ENCODE measurements around the gene TEX11.

DNA sequence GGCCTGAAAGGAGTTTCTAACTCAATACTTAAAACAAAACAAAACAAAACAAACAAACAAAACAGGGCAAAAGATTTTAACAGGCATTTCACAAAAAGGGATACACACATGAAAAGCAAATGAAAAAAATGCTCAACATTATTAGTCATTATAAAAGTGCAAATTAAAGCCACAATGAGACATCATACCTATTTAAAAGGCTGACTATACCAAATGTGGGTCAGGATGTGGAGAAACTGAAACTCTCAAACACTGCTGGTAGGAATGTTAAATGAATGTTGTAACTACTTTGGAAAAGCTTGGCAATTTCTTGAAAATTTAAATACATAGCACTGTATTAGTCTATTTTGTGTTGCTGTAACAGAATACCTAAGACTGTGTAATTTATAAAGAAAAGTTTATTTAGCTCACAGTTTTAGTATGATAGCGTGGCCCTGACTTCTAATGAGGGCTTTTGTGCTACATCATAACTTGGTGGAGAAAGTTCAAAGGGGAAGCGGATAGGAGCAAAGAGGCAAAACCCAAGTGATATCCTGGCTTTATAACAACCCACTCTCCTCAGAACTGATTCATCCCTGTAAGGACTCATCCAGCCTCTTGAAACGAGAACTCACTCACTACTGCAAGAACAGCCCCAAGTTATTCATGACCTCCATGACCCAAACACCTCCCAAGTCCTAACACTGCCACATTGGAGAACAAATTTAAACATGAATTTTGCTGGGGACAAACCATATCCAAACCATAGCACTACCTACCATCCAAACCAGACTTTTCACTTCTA, 214.0 kb downstream of the TEX11 start:
- no peak for TF ChIP-seq NR1H2 (CRISPR knock-in tag; IDR thresholded peaks at IDR 0.05; ENCODE audit: borderline replicate concordance, low read depth)
- TF ChIP-seq SIN3B (IDR thresholded peaks at IDR 0.05; ENCODE audit: low read length) = no peak
- TF ChIP-seq ZNF207 (IDR thresholded peaks at IDR 0.05; ENCODE audit: borderline replicate concordance) = no peak
- TF ChIP-seq, protein P1, sequence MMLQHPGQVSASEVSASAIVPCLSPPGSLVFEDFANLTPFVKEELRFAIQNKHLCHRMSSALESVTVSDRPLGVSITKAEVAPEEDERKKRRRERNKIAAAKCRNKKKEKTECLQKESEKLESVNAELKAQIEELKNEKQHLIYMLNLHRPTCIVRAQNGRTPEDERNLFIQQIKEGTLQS (CRISPR knock-in tag; IDR thresholded peaks at IDR 0.05) = no peak
- no peak for TF ChIP-seq ZNF660 (CRISPR knock-in tag; IDR thresholded peaks at IDR 0.05; ENCODE audit: borderline replicate concordance, low read depth)
- no peak for TF ChIP-seq EP300 (IDR thresholded peaks at IDR 0.05; ENCODE audit: low read depth in 2 of 2, low read length in 2 of 2)
- TF ChIP-seq EP300 (CRISPR knock-in tag; IDR thresholded peaks at IDR 0.05; ENCODE audit: borderline replicate concordance) = no peak
- no peak for TF ChIP-seq SP1 (IDR thresholded peaks at IDR 0.05)
- TF ChIP-seq SP1 (CRISPR knock-in tag; IDR thresholded peaks at IDR 0.05) = no peak
- TF ChIP-seq TCF12 (IDR thresholded peaks at IDR 0.05) = no peak
- no peak for TF ChIP-seq TCF12 (CRISPR knock-in tag; IDR thresholded peaks at IDR 0.05)
